ENCODE data around the gene FARP1.

The FARP1 gene

DNA sequence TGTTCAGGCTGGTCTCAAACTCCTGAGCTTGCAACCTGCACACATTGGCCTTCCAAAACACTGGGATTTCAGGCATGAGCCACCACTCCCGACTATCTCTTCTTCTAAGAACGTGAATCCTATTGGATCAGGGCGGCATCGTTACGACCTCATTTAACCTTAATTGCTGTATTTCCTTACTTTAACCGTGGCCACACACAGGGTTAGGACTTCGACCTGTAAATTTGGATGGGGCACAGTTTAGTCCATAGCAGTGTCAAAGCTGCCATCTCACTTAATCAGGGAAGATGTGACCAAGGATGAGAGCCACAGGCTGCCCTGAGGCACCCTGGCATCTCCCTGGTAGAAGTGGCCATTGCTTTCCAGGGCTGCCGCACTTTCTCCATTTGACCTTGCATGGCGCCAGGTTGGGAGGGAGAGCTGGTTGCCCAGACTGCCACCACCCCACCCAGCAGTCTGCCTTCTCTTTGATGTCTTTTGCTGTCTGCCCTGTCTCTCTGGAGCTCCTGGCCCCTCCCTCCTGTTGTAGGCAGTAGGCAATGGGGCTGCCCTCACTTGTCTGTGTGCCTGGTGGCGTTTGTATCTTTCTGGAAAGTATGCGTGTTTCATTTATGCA is 175.5 kb downstream of the FARP1 start:
- TF ChIP-seq, protein P1, sequence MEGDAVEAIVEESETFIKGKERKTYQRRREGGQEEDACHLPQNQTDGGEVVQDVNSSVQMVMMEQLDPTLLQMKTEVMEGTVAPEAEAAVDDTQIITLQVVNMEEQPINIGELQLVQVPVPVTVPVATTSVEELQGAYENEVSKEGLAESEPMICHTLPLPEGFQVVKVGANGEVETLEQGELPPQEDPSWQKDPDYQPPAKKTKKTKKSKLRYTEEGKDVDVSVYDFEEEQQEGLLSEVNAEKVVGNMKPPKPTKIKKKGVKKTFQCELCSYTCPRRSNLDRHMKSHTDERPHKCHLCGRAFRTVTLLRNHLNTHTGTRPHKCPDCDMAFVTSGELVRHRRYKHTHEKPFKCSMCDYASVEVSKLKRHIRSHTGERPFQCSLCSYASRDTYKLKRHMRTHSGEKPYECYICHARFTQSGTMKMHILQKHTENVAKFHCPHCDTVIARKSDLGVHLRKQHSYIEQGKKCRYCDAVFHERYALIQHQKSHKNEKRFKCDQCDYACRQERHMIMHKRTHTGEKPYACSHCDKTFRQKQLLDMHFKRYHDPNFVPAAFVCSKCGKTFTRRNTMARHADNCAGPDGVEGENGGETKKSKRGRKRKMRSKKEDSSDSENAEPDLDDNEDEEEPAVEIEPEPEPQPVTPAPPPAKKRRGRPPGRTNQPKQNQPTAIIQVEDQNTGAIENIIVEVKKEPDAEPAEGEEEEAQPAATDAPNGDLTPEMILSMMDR (IDR thresholded peaks at IDR 0.05; ENCODE audit: low read depth, low read length), result no peak
- H3K4me3 ChIP-seq (ENCODE audit: low read depth, low read length), result no peak overlapping the region

DNA sequence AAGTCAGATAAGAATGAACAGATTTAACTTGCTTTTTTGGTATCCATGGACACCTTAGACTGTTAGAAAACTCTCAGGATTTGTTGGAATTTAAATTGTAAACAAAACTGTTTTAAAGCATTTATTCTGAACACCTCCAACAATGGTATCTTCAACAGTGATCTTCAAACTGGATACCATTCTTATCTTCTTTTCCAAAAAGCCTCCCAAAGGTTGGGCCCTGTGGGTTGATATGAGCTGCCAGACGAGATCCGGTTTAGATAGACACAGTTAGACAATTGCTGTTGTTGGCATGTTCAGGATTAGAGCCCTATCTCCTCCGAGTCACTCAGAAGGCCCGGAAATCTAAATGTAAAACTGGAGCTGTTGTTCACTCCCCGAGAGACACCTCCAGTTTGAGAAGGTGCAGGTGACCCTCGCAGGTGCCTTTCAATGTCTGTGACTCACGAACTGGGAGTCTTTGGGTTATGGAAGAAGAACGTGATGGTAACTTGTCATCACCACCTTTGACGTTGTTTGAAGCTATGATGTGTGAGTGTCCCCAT is 177.7 kb downstream of the FARP1 start:
- TF ChIP-seq, protein P1 (IDR thresholded peaks at IDR 0.05; ENCODE audit: low read depth, low read length), result no peak
- no peak overlapping the region for H3K4me3 ChIP-seq (ENCODE audit: low read depth, low read length)

DNA sequence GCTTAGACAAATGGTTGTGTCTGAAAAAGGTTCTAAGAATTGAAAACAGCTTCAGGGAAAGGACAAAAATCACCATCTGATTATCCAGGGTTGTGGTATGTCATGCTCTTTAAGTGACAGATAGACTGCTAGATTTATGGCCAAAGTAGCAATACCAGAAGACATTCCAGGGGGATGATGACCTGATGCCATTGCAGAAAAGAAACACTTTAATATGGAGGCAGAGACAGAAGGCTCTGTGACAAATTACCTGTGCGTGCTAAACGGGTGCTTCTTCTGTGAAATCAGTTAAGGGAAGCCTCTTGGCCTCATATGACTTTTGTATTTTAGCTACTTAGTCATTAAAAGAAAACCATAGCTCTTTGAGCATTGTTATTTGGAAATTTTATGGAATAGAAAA is 178.5 kb downstream of the FARP1 start:
- H3K4me3 ChIP-seq (ENCODE audit: low read depth, low read length), result no peak overlapping the region
- TF ChIP-seq, protein P1 (IDR thresholded peaks at IDR 0.05; ENCODE audit: low read depth, low read length), result no peak

DNA sequence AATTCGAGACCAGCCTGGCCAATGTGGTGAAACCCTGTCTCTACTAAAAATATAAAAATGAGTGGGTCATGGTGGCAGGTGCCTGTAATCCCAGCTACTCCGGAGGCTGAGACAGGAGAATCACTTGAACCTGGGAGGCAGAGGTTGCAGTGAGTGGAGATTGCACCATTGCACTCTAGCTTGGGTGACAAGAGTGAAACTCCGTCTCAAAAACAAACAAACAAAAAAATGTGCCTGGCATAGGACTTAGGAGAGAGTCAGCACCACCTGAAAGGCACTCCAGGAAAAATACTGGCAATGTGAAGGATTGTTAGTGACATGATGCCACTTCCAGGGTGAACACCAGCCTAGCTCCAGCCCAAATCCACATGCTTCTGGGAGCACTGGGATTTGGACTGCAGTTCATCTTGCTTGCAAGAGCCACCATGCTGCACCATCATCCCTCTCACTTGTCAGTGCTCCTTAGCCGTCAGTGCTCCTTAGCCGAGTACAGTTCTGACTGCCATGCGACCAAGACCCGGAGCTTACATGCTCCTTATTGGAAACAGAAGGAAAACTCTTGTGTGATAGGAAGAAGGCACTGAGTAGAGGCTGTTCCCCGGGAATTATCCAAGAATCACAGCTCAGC is 179.3 kb downstream of the FARP1 start:
- TF ChIP-seq, protein P1 (IDR thresholded peaks at IDR 0.05; ENCODE audit: low read depth, low read length), result no peak
- H3K4me3 ChIP-seq (ENCODE audit: low read depth, low read length), result no peak overlapping the region

DNA sequence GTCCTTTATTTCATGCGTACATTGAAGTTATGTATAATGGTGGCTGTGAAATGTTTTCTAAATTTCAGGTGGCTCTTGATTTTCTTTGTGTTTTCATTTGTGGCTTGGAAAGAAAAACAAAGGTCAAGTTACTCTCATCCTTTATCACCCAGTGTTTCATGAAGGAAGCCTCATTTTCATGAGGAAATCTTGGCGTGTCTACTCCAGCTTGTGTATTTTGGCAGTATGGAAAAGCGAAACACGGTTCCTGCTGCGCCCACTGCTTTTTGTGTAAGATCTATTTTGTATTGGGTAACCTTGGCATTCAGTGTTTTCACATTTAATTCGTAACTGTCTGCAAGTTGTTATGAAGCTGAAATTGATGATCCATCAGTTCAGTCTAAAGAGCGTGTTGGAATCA is 181.2 kb downstream of the FARP1 start:
- no peak overlapping the region for H3K4me3 ChIP-seq (ENCODE audit: low read depth, low read length)
- TF ChIP-seq, protein P1 (IDR thresholded peaks at IDR 0.05; ENCODE audit: low read depth, low read length), result no peak

DNA sequence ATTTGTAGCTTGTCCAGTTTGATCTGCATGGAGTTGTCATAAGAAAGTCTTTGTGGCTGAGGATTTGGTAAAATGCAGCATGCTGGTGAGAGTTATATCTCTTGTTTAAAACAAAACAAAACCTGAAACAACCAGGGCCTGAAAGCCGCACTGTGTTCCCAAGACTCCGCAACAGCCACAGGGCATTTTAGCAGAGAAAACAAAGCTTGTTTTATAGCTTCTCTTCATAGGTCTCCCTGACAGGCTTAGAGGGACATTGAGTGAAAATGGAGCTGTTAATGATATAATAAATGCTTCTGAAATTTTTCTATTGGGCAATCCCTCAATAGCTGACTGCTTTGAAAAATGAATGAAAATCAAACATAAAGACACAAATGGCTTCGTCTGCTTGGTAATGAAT is 182.8 kb downstream of the FARP1 start:
- no peak overlapping the region for H3K4me3 ChIP-seq (ENCODE audit: low read depth, low read length)

DNA sequence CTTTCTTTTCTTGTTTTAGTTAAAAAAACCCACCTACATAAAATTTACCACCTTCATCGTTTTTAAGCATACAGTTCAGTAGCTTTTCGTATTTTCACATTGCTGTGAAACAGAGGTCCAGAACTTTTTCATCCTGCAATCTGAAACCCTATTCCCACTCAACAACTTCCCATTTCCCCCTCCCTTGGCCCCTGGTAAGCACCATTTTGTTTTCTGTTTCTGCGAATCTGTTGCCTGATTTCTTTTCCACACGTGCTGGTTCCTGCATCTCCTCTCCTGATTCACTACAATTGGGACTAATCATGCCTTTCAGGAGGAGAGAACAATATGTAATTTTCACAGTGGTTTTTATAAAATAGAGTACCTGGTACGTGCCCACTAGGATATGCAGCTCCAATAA is 183.4 kb downstream of the FARP1 start:
- TF ChIP-seq, protein P1 (IDR thresholded peaks at IDR 0.05; ENCODE audit: low read depth, low read length), result no peak
- H3K4me3 ChIP-seq (ENCODE audit: low read depth, low read length), result no peak overlapping the region

More for the DNA sequence above, 182.8 kb downstream of the FARP1 start:
- TF ChIP-seq, protein P1 (IDR thresholded peaks at IDR 0.05; ENCODE audit: low read depth, low read length), result no peak
